Right lobe of liver (tissue), 6 donors: ENCODE data around the gene TMEM203. TPM values are rescaled to one million over a fixed set of nuclear protein-coding genes. Genes with fewer than 3 reads are reported as not detected.

ENCODE experiments used
- ATAC-seq, 4 donors: fragments of 200-7000 bp; cut with Tn5 transposase; one replicate each; pipeline ENCODE4 v1.9.1; 2020; ENCODE audit warnings: mild to moderate bottlenecking in 4 of 4, moderate library complexity in 4 of 4
- DNase-seq, 3 donors: peaks; one replicate each; pipeline ENCODE4 v3.0.0-alpha.2; 2020
- H3K27ac ChIP-seq, 3 donors: fragments of 200-600 bp; one replicate each; pipeline ENCODE4 v1.8.0; 2022
- H3K27me3 ChIP-seq, 2 donors: fragments of 200-600 bp; one replicate each; pipeline ENCODE4 v1.8.0; 2022
- H3K36me3 ChIP-seq, 4 donors: fragments of 200-600 bp; sonication (generic) in 1 of 4; one replicate each; pipeline versions ENCODE4 v1.5.1 to v1.8.0; 2017 to 2022; ENCODE audit warnings: control low read depth in 1 of 4
- H3K4me1 ChIP-seq, 4 donors: fragments of 200-600 bp; sonication (generic) in 1 of 4; one replicate each; pipeline versions ENCODE4 v1.5.1 to v1.8.0; 2017 to 2022; ENCODE audit warnings: control low read depth in 1 of 4
- H3K4me3 ChIP-seq, 3 donors: fragments of 200-600 bp; one replicate each; pipeline ENCODE4 v1.8.0; 2022
- H3K9me3 ChIP-seq, 4 donors: fragments of 200-600 bp; sonication (generic) in 1 of 4; one replicate each; pipeline versions ENCODE4 v1.5.1 to v1.8.0; 2017 to 2022; ENCODE audit warnings: control low read depth in 1 of 4
- POLR2A ChIP-seq: fragments of 450-650 bp; IDR thresholded peaks from one replicate; pipeline ENCODE4 v1.6.1; 2017; ENCODE audit warnings: antibody characterized with exemption, mild to moderate bottlenecking
- WGBS: methylation state at CpG from one replicate; pipeline ENCODE4 v1.1.6; 2018; ENCODE audit warnings: low coverage, low lambda C conversion rate; ENCODE audit not compliant: insufficient coverage; ENCODE audit errors: missing lambda C conversion rate; 5-methylcytosine and 5-hydroxymethylcytosine counted together
- intact Hi-C, 2 donors: fragments of 100-400 bp; cut with DNase I; formaldehyde crosslinking; loops; one replicate each; pipeline versions ENCODE4 v1.11.2 to v1.14.1; 2022
- total RNA-seq, 6 experiments: library from RNA; depleted of rRNA in 2 of 6; stranded (reverse); fragments of >200 nt in 2 of 6; fragmentation: NEBNext Ultra II Directional in 3 of 6; extraction: Animal tissue kit (Norgen Biotek cat#: 25700) in 3 of 6; gene quantifications; one replicate each; pipeline versions ENCODE4 v1.1.0 to v1.2.4, GENCODE V29; 2016 to 2023
- TF ChIP-seq, protein P1 (sequence below), 4 donors: fragments of 200-600 bp in 3 of 4; fragments of 450-650 bp in 1 of 4; IDR thresholded peaks; one replicate each; pipeline versions ENCODE4 v1.5.1 to v1.8.0; 2016 to 2022; ENCODE audit warnings: antibody characterized with exemption in 4 of 4, mild to moderate bottlenecking in 2 of 4
- donor health status: DM: no; HTN: yes; CAD: no.
- donor health status: DM: no; HTN: no; CAD: no.
- donor health status: DM: no; HTN: no; CAD: no.
- donor health status: DM: no; HTN: yes; CAD: no.
- donor health status: DM: no; HTN: yes; CAD: no.

TMEM203 gene
- total RNA-seq, 6 experiments from 2014 or later, result 17.7 to 28.0 (median 23.9) TPM

DNA sequence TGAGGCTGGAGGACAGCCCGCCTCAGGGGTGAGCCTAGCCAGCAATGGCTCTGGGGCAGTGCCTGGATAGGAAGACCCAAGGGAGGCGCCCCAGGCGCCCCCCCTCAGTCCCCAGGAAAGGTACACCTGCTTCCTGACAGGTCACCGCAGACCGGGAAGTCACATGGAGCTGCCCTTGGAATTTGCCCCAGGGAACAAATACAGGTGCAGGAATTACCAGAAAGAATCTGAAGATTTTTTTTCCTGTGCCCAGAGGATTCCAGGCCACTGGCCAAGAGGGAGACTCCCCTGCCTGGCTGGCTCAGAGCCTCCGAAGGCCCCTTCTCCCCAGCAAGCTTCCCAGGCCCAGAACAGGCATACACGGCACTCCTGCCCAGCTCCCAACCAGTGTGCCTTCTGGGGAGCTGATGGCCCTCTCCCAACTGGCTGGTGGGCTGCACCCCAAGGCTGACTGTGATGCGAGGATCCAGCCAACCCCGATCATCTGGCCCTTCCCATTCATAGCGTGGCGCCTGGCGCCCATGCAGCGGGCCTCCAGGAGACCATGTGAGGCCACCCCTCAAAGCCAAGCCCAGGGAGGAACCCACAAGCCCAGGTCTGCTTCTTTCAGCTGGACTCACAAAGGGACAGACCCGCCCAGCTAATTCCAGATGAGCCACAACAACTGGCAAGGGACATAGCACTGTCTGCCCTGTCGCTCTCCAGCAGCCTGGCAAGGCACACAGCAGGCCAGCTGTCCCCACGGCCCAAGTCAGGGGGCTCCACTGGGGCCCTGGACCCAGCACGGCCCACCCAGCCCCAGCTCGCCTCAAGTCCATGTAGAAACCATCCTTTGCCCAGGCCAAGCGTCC, 7.2 kb downstream of the TMEM203 start:
- WGBS, result 33% methylated on average over 1 of the region's 19 CpGs
- Histone ChIP-seq H3K27me3 (no peaks in the 10 kb centered on the region), H3K27ac (peak overlapping the region; percentile 56 to 72 (median 71)), H3K9me3 (no peaks in the 10 kb centered on the region), H3K4me3 (peak overlapping the region; percentile 54 to 73 (median 57)), H3K4me1 (peaks cover 0 to 75% (median 27%) of the 10 kb centered on the region in 4 donors), H3K36me3 (no peaks in the 10 kb centered on the region)
- peak; percentile 18 for TF ChIP-seq POLR2A
- TF ChIP-seq, protein P1, sequence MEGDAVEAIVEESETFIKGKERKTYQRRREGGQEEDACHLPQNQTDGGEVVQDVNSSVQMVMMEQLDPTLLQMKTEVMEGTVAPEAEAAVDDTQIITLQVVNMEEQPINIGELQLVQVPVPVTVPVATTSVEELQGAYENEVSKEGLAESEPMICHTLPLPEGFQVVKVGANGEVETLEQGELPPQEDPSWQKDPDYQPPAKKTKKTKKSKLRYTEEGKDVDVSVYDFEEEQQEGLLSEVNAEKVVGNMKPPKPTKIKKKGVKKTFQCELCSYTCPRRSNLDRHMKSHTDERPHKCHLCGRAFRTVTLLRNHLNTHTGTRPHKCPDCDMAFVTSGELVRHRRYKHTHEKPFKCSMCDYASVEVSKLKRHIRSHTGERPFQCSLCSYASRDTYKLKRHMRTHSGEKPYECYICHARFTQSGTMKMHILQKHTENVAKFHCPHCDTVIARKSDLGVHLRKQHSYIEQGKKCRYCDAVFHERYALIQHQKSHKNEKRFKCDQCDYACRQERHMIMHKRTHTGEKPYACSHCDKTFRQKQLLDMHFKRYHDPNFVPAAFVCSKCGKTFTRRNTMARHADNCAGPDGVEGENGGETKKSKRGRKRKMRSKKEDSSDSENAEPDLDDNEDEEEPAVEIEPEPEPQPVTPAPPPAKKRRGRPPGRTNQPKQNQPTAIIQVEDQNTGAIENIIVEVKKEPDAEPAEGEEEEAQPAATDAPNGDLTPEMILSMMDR (IDR thresholded peaks at IDR 0.05), result no peak
- intact Hi-C loops, result no loop called here
- peak; percentile 2 to 38 (median 13) for ATAC-seq
- DNase-seq, result peak; percentile 78 to 79 (median 78)

DNA sequence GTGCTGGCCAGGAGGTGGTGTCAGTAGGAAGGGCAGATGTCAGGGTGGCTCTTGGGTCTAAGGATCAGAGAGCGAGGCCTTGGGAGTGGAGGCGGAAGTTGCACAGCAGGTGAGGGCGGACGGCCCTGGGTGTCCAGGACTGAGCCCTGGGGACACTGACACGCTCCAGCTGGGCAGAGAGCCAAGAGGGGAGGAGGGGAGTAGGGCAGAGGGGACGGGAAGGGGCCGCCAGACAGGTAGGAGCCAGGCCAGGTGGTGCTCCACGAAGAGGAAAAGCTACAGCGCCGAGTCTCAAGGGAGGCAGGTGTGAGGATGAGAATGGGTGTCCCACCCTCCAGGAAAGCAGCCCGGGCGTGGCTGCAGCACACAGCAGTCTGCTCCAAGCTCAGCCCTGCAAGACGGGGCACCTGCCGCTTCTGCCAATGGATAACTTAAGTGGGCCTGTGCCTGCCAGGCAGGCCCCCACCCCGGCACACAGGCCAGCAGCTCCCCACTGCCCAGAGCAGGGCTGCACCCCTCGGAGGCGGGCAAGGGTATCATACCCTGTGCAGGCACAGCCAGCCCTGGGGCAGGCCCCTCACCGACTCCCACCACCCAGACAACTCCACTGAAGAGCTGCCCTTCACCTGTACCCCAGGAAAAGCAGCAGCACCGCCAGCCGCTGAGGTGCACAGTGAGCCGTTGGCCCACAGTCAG, 9.8 kb downstream of the TMEM203 start:
- peak in 2 of 3 donors; percentile 72 to 74 for DNase-seq
- H3K4me3 ChIP-seq, result peak overlapping the region; percentile 7 to 57 (median 19)
- H3K27me3 ChIP-seq, result no peaks in the 10 kb centered on the region
- intact Hi-C loops, result no loop called here
- peak overlapping the region in 1 of 3 donors; percentile 71 for H3K27ac ChIP-seq
- WGBS, result 27% methylated on average over 6 of the region's 21 CpGs
- peaks cover 0 to under 1% (median 0%) of the 10 kb centered on the region in 4 donors for H3K36me3 ChIP-seq
- peaks cover 0 to 53% (median 19%) of the 10 kb centered on the region in 4 donors for H3K4me1 ChIP-seq
- TF ChIP-seq, protein P1 (IDR thresholded peaks at IDR 0.05), result no peak
- TF ChIP-seq POLR2A, result no peak
- H3K9me3 ChIP-seq, result no peaks in the 10 kb centered on the region
- peak in 3 of 4 donors; percentile 2 to 12 (median 10) for ATAC-seq

- peaks cover 0 to 59% (median 23%) of the 10 kb centered on the region in 4 donors for H3K4me1 ChIP-seq
- WGBS, result 48% methylated on average over 7 of the region's 10 CpGs
- intact Hi-C loops, result no loop called here
- no peaks in the 10 kb centered on the region for H3K9me3 ChIP-seq
- peak overlapping the region in 1 of 3 donors; percentile 55 for H3K27ac ChIP-seq
- DNase-seq (no peak), ATAC-seq (peak in 2 of 4 donors; percentile 1 to 5)
- no peak for TF ChIP-seq POLR2A
- TF ChIP-seq, protein P1 (IDR thresholded peaks at IDR 0.05), result no peak
- no peaks in the 10 kb centered on the region for H3K27me3 ChIP-seq
- peaks cover 0 to 9% (median 0%) of the 10 kb centered on the region in 4 donors for H3K36me3 ChIP-seq
- H3K4me3 ChIP-seq, result peak overlapping the region; percentile 4 to 19 (median 7)
Measured at GRCh38 chr9:137194909-137195308, 10.5 kb downstream of the TMEM203 start.

- H3K27ac ChIP-seq, result peak overlapping the region in 1 of 3 donors; percentile 55
Measured at GRCh38 chr9:137194388-137194787, 11.1 kb downstream of the TMEM203 start.

More at GRCh38 chr9:137194388-137194787, 11.1 kb downstream of the TMEM203 start:
- peaks cover 0 to 10% (median 0%) of the 10 kb centered on the region in 4 donors for H3K36me3 ChIP-seq
- no peaks in the 10 kb centered on the region for H3K9me3 ChIP-seq
- TF ChIP-seq, protein P1 (IDR thresholded peaks at IDR 0.05), result no peak
- no peak for TF ChIP-seq POLR2A
- H3K27me3 ChIP-seq, result no peaks in the 10 kb centered on the region
- peaks cover 0 to 62% (median 25%) of the 10 kb centered on the region in 4 donors for H3K4me1 ChIP-seq
- WGBS, result 26% methylated on average over 7 of the region's 16 CpGs
- intact Hi-C loops, result no loop called here
- H3K4me3 ChIP-seq, result peak overlapping the region in 2 of 3 donors; percentile 4
- DNase-seq, result peak in 2 of 3 donors; percentile 77 to 78
- peak in 2 of 4 donors; percentile 30 to 32 for ATAC-seq
